Measurements from ENCODE around the gene ERMARD. TPM values are rescaled to one million over a fixed set of nuclear protein-coding genes. Genes with fewer than 3 reads are reported as not detected.

Gene ERMARD
- total RNA-seq, 4 donors from 2014 or later = 9.0 to 18.9 (median 11.2) TPM

- intact Hi-C loops (cut with DNase I; ENCODE audit: low total_unique reads) = no loop called here
- Histone ChIP-seq H3K27ac (no peak overlapping the region), H3K27me3 (no peaks in the 10 kb centered on the region), H3K4me1 (peaks cover 29 to 39% of the 10 kb centered on the region in 2 donors), H3K36me3 (peaks cover 0 to 33% of the 10 kb centered on the region in 2 donors), H3K4me3 (no peak overlapping the region), H3K9me3 (no peaks in the 10 kb centered on the region)
- ATAC-seq (no peak), DNase-seq (no peak)
- no peak for TF ChIP-seq POLR2A (IDR thresholded peaks at IDR 0.05)
- no peak for TF ChIP-seq CTCF (IDR thresholded peaks at IDR 0.05 in 4 of 5, conservative IDR thresholded peaks at IDR 0.05 in 1 of 5)
- in situ Hi-C loops (cut with MboI; ENCODE audit: low sequenced_read_pairs in 4 of 4) = no loop called here
Observed at GRCh38 chr6:169719117-169719516, 32.3 kb upstream of the ERMARD start.

- no peak overlapping the region for H3K4me3 ChIP-seq
- ATAC-seq = no peak
- H3K27me3 ChIP-seq = no peaks in the 10 kb centered on the region
- intact Hi-C loops (cut with DNase I; ENCODE audit: low total_unique reads) (loop anchor here (10.0 kb wide), 1 partner anchor 834 kb away; the partner anchor contains the start of genes PSMB1 and TBP), in situ Hi-C loops (cut with MboI; ENCODE audit: low sequenced_read_pairs in 4 of 4) (no loop called here)
- no peaks in the 10 kb centered on the region for H3K9me3 ChIP-seq
- H3K4me1 ChIP-seq = peaks cover 34 to 44% of the 10 kb centered on the region in 2 donors
- TF ChIP-seq POLR2A (IDR thresholded peaks at IDR 0.05) (no peak), CTCF (IDR thresholded peaks at IDR 0.05 in 4 of 5, conservative IDR thresholded peaks at IDR 0.05 in 1 of 5) (no peak)
- peaks cover 0 to 21% of the 10 kb centered on the region in 2 donors for H3K36me3 ChIP-seq
- no peak overlapping the region for H3K27ac ChIP-seq
- no peak for DNase-seq
Observed at GRCh38 chr6:169720207-169720855, 31.1 kb upstream of the ERMARD start.

- no peak for TF ChIP-seq POLR2A (IDR thresholded peaks at IDR 0.05)
- no peak for TF ChIP-seq CTCF (IDR thresholded peaks at IDR 0.05 in 4 of 5, conservative IDR thresholded peaks at IDR 0.05 in 1 of 5)
- Histone ChIP-seq H3K9me3 (no peaks in the 10 kb centered on the region), H3K27ac (peak overlapping the region; percentile 75 to 98 (median 86)), H3K4me1 (peaks cover 37 to 44% of the 10 kb centered on the region in 2 donors), H3K27me3 (no peaks in the 10 kb centered on the region), H3K36me3 (no peaks in the 10 kb centered on the region), H3K4me3 (peak overlapping the region; percentile 57 to 83 (median 65))
- DNase-seq = no peak
- in situ Hi-C loops (cut with MboI; ENCODE audit: low sequenced_read_pairs in 4 of 4) = no loop called here
- intact Hi-C loops (cut with DNase I; ENCODE audit: low total_unique reads) = loop anchor here (1.0 to 10.0 kb wide), 3 partner anchors 20 to 832 kb away; partner anchors contain the start of genes C6orf120, DYNLT2, ERMARD and PSMB1
- peak; percentile 26 to 42 for ATAC-seq
Observed at GRCh38 chr6:169722362-169723199, 28.8 kb upstream of the ERMARD start.

GRCh38 chr6:169723200-169723909, 28.1 kb upstream of the ERMARD start:
- intact Hi-C loops (cut with DNase I; ENCODE audit: low total_unique reads) (loop anchor here (1.0 to 10.0 kb wide), 3 partner anchors 21 to 831 kb away; partner anchors contain the start of genes C6orf120, DYNLT2, ERMARD and PSMB1), in situ Hi-C loops (cut with MboI; ENCODE audit: low sequenced_read_pairs in 4 of 4) (no loop called here)
- Histone ChIP-seq H3K27me3 (no peaks in the 10 kb centered on the region), H3K4me1 (peaks cover 37 to 44% of the 10 kb centered on the region in 2 donors), H3K27ac (peak overlapping the region; percentile 75 to 98 (median 86)), H3K36me3 (no peaks in the 10 kb centered on the region), H3K4me3 (peak overlapping the region; percentile 57 to 83 (median 65)), H3K9me3 (no peaks in the 10 kb centered on the region)
- no peak for TF ChIP-seq CTCF (IDR thresholded peaks at IDR 0.05 in 4 of 5, conservative IDR thresholded peaks at IDR 0.05 in 1 of 5)
- TF ChIP-seq POLR2A (IDR thresholded peaks at IDR 0.05) = peak in 1 of 2 donors; percentile 21
- DNase-seq (peak; percentile 61 to 80), ATAC-seq (peak; percentile 71 to 75)

Data from gastrocnemius medialis (tissue), 4 donors.